GM12878 (cell line): ENCODE measurements around the gene RBM19. TPM values are rescaled to one million over a fixed set of nuclear protein-coding genes. Genes with fewer than 3 reads are reported as not detected.

Experiments
- ATAC-seq: fragments of 200-7000 bp; cut with Tn5 transposase; 3 replicates; pipeline ENCODE4 v1.9.1; 2020; ENCODE audit warnings: mild to moderate bottlenecking, moderate library complexity
- BruUV-seq: library from RNA; stranded (reverse); fragments of 400-500 nt; replicated peaks from 2 replicates; lab custom pipeline; 2021; lab: Mats Ljungman, UMichigan
- CTCF ChIA-PET: fragments of 300-600 bp; sonication (Branson Sonifier 250); formaldehyde crosslinking; extraction: SDS; loops from one replicate; lab custom pipeline; 2021; ENCODE audit warnings: inconsistent platforms; lab: Yijun Ruan, JAX
- POLR2A ChIA-PET: fragments of 350-600 bp; formaldehyde crosslinking; extraction: SDS; loops from one replicate; lab custom pipeline; 2021; ENCODE audit warnings: inconsistent platforms; lab: Charles Lee
- RAD21 ChIA-PET: fragments of 300-600 bp; sonication (Branson Sonifier 250); formaldehyde crosslinking; loops from one replicate; lab custom pipeline; 2023; ENCODE audit warnings: antibody characterized with exemption; ENCODE audit not compliant: unreplicated experiment; lab: Charles Lee
- SMC1A ChIA-PET: fragments of 300-600 bp; sonication (Branson Sonifier 250); formaldehyde crosslinking; loops from one replicate; lab custom pipeline; 2023; ENCODE audit not compliant: unreplicated experiment, uncharacterized antibody; lab: Charles Lee
- DNase-seq: peaks from one replicate; pipeline ENCODE4 v3.0.0-alpha.2; 2011; ENCODE audit warnings: low read depth, low spot score
- FAIRE-seq: peaks from 3 replicates; lab custom pipeline; 2011; peaks lifted over from hg19 to GRCh38; lab: Jason Lieb, UNC
- H2AFZ ChIP-seq: 2 replicates; pipeline ENCODE4 v1.6.0; 2011; ENCODE audit warnings: low read depth, low read length, control low read depth; ENCODE audit not compliant: control insufficient read depth
- H3K27ac ChIP-seq: 2 replicates; pipeline ENCODE4 v1.5.1; 2011; ENCODE audit warnings: control low read depth; ENCODE audit not compliant: control insufficient read depth, insufficient read depth
- H3K27me3 ChIP-seq, 2 experiments: replicated peaks in 1 of 2; 2 replicates each; pipeline versions ENCODE4 v1.6.0 to v1.6.1; 2011; ENCODE audit warnings: low read length in 1 of 2; ENCODE audit not compliant: control insufficient read depth in 2 of 2, insufficient read depth in 2 of 2
- H3K36me3 ChIP-seq, 2 experiments: 2 replicates each; pipeline ENCODE4 v1.5.1; 2011; ENCODE audit warnings: low read length in 1 of 2; ENCODE audit not compliant: control insufficient read depth in 2 of 2, insufficient read depth in 2 of 2
- H3K4me1 ChIP-seq: 2 replicates; pipeline ENCODE4 v1.6.1; 2011; ENCODE audit warnings: mild to moderate bottlenecking, low read length, moderate library complexity, mixed read lengths; ENCODE audit not compliant: control insufficient read depth, insufficient read depth
- H3K4me2 ChIP-seq: 2 replicates; pipeline ENCODE4 v1.6.0; 2011; ENCODE audit warnings: control low read depth; ENCODE audit not compliant: control insufficient read depth, insufficient read depth
- H3K4me3 ChIP-seq: fragments of 200-600 bp; sonication (generic); 2 replicates; pipeline ENCODE4 v1.5.1; 2016
- H3K79me2 ChIP-seq: 2 replicates; pipeline ENCODE4 v1.6.0; 2011; ENCODE audit warnings: low read length; ENCODE audit not compliant: control insufficient read depth, insufficient read depth
- H3K9ac ChIP-seq: 2 replicates; pipeline ENCODE4 v1.8.0; 2011; ENCODE audit warnings: low read length, control low read depth, mixed read lengths; ENCODE audit not compliant: control insufficient read depth, insufficient read depth
- H3K9me3 ChIP-seq: replicated peaks from 3 replicates; pipeline ENCODE4 v1.5.1; 2011; ENCODE audit warnings: mild to moderate bottlenecking, low read length; ENCODE audit not compliant: control insufficient read depth, insufficient read depth
- H4K20me1 ChIP-seq: 2 replicates; pipeline ENCODE4 v1.6.0; 2011; ENCODE audit not compliant: control insufficient read depth, insufficient read depth
- CBFB ChIP-seq: IDR thresholded peaks from 2 replicates; pipeline ENCODE4 v1.6.1; 2016; ENCODE audit warnings: antibody characterized with exemption, low read depth
- ESRRA ChIP-seq: IDR thresholded peaks from 2 replicates; pipeline ENCODE4 v1.6.1; 2012; ENCODE audit warnings: mild to moderate bottlenecking, low read length, improper control_type of control experiment
- FOXM1 ChIP-seq: IDR thresholded peaks from 2 replicates; pipeline ENCODE4 v1.6.1; 2012; ENCODE audit warnings: low read depth, mild to moderate bottlenecking, inconsistent platforms, low read length, moderate library complexity
- in situ Hi-C: fragments of 300-500 bp; cut with MboI; formaldehyde crosslinking; loops from 9 replicates; pipeline ENCODE4 v1.14.3; 2018; ENCODE audit warnings: mixed read lengths
- intact Hi-C: fragments of 100-400 bp; cut with micrococcal nuclease; formaldehyde crosslinking; loops from one replicate; pipeline ENCODE4 v1.14.2; 2022; ENCODE audit not compliant: unreplicated experiment
- polyA plus RNA-seq, 11 experiments: library from polyadenylated mRNA; depleted of rRNA in 4 of 11; unstranded in 6 of 11; stranded (reverse) in 5 of 11; fragments of >200 nt; fragmentation: Nextera tagmentation in 4 of 11; fragmentation: Illumina TruSeq in 1 of 11; extraction: Ambion mirVana in 4 of 11; extraction: Trizol in 1 of 11; gene quantifications; 1 replicate in 1 of 11; 2 replicates in 10 of 11; pipeline versions ENCODE4 v1.2.1 to v1.2.3, GENCODE V29; 2011 to 2016; ENCODE audit warnings: inconsistent platforms in 2 of 11, missing spikeins in 2 of 11, low read depth in 1 of 11
- total RNA-seq, 4 experiments: library from RNA; depleted of rRNA in 3 of 4; stranded (reverse); fragments of >200 nt in 3 of 4; fragmentation: Illumina TruSeq in 1 of 4; extraction: Trizol in 1 of 4; gene quantifications; 2 replicates each; pipeline versions ENCODE4 v1.2.1 to v1.2.3, GENCODE V29; 2013 to 2021
- TF ChIP-seq, protein P1 (sequence below): IDR thresholded peaks from 2 replicates; pipeline ENCODE4 v1.6.1; 2012; ENCODE audit warnings: mild to moderate bottlenecking, low read depth, low read length

Gene RBM19
- total and polyA plus RNA-seq, 10 of the 15 experiments (the other 5 are each of a cell fraction or from before 2014, with no cell fraction given), result 4.2 to 42.9 (median 28.4) TPM

DNA sequence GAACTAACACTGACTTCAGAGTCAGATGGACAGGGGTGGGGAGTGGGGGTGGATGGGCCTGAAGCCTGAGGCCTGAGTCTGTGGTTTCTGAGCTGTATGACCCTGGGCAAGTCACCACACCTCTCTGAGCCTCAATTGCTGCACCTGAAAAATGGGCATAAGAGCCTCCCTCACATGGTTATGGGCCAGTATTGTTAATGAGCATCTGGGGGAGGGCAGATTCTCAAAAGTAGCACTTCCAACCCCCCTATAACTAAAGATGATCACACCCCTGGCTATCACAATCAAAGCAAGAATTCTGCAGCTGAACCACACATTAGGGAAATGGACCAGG lies 168.6 kb downstream of the RBM19 start:
- H3K4me1 ChIP-seq, result no peaks in the 10 kb centered on the region
- POLR2A ChIA-PET, result no interaction called here
- DNase-seq (no peak), FAIRE-seq (no peak), ATAC-seq (no peak)
- no peak overlapping the region for H3K9ac ChIP-seq
- TF ChIP-seq, protein P1, sequence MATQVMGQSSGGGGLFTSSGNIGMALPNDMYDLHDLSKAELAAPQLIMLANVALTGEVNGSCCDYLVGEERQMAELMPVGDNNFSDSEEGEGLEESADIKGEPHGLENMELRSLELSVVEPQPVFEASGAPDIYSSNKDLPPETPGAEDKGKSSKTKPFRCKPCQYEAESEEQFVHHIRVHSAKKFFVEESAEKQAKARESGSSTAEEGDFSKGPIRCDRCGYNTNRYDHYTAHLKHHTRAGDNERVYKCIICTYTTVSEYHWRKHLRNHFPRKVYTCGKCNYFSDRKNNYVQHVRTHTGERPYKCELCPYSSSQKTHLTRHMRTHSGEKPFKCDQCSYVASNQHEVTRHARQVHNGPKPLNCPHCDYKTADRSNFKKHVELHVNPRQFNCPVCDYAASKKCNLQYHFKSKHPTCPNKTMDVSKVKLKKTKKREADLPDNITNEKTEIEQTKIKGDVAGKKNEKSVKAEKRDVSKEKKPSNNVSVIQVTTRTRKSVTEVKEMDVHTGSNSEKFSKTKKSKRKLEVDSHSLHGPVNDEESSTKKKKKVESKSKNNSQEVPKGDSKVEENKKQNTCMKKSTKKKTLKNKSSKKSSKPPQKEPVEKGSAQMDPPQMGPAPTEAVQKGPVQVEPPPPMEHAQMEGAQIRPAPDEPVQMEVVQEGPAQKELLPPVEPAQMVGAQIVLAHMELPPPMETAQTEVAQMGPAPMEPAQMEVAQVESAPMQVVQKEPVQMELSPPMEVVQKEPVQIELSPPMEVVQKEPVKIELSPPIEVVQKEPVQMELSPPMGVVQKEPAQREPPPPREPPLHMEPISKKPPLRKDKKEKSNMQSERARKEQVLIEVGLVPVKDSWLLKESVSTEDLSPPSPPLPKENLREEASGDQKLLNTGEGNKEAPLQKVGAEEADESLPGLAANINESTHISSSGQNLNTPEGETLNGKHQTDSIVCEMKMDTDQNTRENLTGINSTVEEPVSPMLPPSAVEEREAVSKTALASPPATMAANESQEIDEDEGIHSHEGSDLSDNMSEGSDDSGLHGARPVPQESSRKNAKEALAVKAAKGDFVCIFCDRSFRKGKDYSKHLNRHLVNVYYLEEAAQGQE, result no peak
- TF ChIP-seq ESRRA (no peak), FOXM1 (no peak), CBFB (no peak)
- SMC1A ChIA-PET, result no interaction called here
- H3K9me3 ChIP-seq, result no peaks in the 10 kb centered on the region
- H3K4me3 ChIP-seq, result no peak overlapping the region
- no peak overlapping the region for H3K4me2 ChIP-seq
- RAD21 ChIA-PET, result no interaction called here
- no peaks in the 10 kb centered on the region for H3K79me2 ChIP-seq
- H2AFZ ChIP-seq, result no peak overlapping the region
- in situ Hi-C loops (no loop called here), intact Hi-C loops (no loop called here)
- no peaks in the 10 kb centered on the region for H3K36me3 ChIP-seq
- CTCF ChIA-PET, result no interaction called here
- BruUV-seq, result no TSS peak
- no peaks in the 10 kb centered on the region for H4K20me1 ChIP-seq
- H3K27me3 ChIP-seq, result no peaks in the 10 kb centered on the region
- no peak overlapping the region for H3K27ac ChIP-seq
